GM18520 (cell line): Measurements from ENCODE around the gene IFNL1.
"Not testable (repeated sequence)": the region's sequence is repeated elsewhere in the genome, so short reads cannot be mapped to it uniquely, and the experiment has no call there.

Experiments
- ATAC-seq: cut with Tn5 transposase; IDR thresholded peaks from one replicate; pipeline ENCODE4 v1.9.1; 2021; ENCODE audit not compliant: unreplicated experiment

The IFNL1 gene

DNA sequence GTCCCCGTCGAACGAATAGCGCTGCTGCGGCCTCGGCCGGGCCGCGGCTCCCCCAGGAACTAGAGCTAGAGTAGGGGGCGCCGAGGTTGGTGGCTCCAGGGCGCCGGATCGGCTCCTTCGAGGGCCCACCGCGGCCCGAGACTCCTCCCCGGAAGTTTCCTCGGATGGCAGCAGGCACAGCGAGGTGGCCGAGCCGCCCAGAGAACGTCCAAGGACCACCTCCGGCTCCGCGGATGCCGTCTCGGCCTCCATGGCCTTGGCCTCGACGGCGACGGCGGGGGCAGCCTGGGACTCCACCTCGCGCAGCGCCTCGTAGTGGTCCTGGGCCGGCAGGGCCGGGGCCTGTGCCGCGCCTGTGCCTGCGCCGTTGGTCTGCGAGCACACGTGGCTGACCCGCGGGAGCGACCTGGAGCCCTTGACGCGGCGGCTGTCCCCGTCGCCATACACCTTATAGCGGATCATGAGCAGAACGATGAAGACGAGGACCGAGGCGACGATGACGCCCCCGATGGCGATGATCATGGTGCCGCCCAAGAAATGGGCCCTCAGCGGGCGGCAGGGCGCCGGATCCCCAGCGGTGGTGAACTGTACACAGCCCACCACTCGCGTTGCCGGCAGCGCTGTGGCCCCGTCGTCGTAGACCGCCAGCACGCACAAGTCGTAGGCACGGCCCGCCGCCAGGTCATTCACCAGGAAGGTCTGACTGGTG lies 11.8 kb downstream of the IFNL1 start:
- ATAC-seq: no peak

GRCh38 chr19:39308531-39309304 lies 12.5 kb downstream of the IFNL1 start:
- ATAC-seq: no peak

DNA sequence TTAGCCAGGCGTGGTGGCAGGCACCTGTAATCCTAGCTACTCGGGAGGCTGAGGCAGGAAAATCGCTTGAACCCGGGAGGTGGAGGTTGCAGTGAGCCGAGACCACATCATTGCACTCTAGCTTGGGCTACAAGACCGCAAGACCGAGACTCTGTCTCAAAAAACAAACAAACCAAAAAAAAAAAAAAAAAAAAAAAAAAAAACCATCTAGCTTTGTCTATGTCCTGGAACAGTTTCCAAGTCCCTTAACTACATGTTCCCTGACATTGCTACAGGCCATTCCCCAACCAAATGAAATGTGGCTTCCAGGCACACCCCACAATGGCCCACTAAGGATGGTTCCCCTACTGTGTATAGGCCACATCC lies 13.1 kb downstream of the IFNL1 start:
- not testable (repeated sequence) for ATAC-seq

GRCh38 chr19:39310558-39311311 lies 14.5 kb downstream of the IFNL1 start:
- ATAC-seq: no peak

- no peak for ATAC-seq
These were observed 18.0 kb downstream of the IFNL1 start for GRCh38 chr19:39314016-39314728.

GRCh38 chr19:39315933-39316332 lies 19.7 kb downstream of the IFNL1 start:
- no peak for ATAC-seq

- no peak for ATAC-seq
These were observed 20.6 kb downstream of the IFNL1 start for GRCh38 chr19:39316627-39317321.

GRCh38 chr19:39317476-39317875 lies 21.3 kb downstream of the IFNL1 start:
- no peak for ATAC-seq

DNA sequence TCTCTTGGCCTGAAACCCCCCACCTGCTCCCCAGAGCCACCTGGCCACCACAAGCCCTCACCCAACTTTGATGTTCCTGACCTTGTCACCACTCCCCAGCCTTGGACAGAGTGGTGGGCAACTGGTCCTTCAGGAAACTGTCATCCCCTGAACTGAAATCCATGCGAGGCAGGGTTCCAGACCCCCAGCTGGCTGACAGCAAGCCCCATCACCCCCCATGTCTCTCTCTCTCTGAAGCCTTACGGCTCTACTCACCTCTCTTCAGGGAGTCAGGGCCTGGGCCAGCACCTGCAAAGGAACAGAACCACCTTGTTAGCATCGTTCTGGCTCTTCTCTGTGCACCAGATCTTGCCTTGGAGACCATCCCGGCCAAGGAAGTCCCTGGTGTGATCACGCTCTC lies 21.9 kb downstream of the IFNL1 start:
- ATAC-seq: no peak

GRCh38 chr19:39318690-39319089 lies 22.5 kb downstream of the IFNL1 start:
- ATAC-seq: no peak

DNA sequence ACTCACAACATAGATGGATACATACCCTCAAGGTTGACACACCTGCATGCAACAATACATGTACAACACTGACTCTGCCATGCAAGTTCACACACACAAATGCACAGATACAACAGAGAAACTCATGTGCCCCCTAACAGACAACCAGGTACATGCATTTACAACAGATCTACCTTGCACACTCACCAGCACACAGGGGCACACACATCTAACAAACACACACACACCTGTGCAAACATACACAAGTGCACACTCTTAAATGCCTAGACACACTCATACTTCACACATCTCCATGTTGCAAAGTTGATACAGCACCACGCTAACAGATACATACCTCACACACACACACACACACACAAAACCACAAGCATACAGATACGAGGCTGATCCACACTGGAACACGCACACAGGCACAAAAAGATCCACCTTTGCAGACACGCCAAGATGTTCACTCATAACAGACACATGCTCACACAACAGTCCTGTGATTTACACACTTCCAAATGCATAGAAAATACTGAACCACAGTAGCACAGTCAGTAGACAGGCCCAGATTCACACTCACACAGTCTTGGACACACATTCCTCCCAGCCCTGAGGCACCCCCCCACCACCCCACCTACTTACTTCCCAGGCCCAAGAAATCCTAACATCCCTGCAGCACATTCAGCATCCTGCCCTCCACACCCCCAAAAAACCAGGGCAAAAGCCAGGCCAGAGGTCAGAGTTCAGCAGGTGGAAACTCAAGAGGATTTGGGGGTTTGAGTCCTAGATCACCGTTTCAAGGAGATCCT lies 23.1 kb downstream of the IFNL1 start:
- no peak for ATAC-seq

DNA sequence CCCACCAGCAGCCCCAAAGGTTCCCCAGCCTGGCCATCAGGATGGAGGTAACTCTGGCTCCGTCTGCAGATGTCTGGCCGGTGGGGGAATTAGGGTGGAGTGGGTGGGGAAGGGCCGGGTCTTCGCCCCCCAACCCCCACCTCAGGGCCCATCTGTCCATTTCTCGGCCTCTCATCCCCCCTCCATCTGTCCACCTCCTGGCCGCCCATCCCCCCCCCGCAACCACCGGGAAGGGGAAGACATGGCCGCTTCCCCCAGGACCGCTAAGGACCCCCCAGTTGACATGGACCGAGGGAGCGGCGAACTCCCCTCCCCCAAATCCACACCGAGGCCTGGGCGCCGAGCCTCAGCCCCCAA lies 23.7 kb downstream of the IFNL1 start:
- no peak for ATAC-seq

DNA sequence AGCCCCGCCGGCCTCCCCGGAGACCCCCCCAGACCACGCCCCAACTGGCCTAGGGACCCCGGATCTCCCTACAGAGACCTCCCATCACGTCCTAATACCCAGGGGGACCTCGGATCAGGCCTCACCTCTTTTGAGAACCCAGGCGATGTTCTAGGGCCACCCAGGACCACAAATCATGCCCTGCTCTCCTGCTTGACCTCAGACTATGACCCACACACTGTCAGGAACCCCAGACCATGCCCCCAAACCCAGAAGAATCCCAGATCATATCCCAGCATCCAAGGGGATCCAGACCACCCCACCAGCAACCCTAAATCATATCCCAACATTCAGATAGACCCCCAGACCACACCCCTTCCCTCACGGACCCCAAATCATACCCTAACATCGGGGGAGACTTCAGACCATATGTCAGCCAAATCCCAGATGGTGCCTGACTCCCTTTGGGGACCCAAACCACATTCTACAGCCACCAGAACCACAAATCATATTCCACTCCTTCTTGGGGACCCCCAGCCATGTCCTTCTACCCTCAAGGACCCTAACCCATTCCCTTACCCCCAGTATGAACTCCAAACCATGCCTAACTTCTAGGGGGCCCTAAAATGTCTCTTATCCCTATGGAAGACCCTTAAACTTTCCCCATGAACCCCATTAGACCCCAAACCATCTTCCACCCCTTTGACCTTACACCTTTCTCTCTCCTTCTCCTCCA lies 25.1 kb downstream of the IFNL1 start:
- ATAC-seq: no peak

GRCh38 chr19:39321832-39322176 lies 25.6 kb downstream of the IFNL1 start:
- no peak for ATAC-seq

- ATAC-seq: no peak
These were observed 28.1 kb downstream of the IFNL1 start for GRCh38 chr19:39324242-39324842.

- no peak for ATAC-seq
These were observed 29.8 kb downstream of the IFNL1 start for GRCh38 chr19:39325778-39326665.

GRCh38 chr19:39327363-39328045 lies 31.3 kb downstream of the IFNL1 start:
- ATAC-seq: no peak
